ENCODE results near the gene LPAR2. TPM values are rescaled to one million over a fixed set of nuclear protein-coding genes. Genes with fewer than 3 reads are reported as not detected.

The LPAR2 gene
- total and polyA plus RNA-seq, 10 of the 15 experiments (the other 5 are each of a cell fraction or from before 2014, with no cell fraction given): 0.98 to 23.8 (median 10.2) TPM

GRCh38 chr19:19597809-19598306, 30.2 kb downstream of the LPAR2 start (continued):
- TF ChIP-seq ZNF687 (IDR thresholded peaks at IDR 0.05): peak; percentile 92

GRCh38 chr19:19595171-19595701, 32.8 kb downstream of the LPAR2 start:
- ATAC-seq: no peak
- Histone ChIP-seq H3K4me3 (no peak overlapping the region), H4K20me1 (ENCODE audit: control insufficient read depth, insufficient read depth) (no peaks in the 10 kb centered on the region), H3K36me3 (ENCODE audit: control insufficient read depth in 2 of 2, insufficient read depth in 2 of 2, low read length in 1 of 2) (peaks cover 0 to 8% of the 10 kb centered on the region in 2 experiments; a peak in 2 of 4 replicates), H2AFZ (ENCODE audit: control insufficient read depth, low read depth, low read length) (no peak overlapping the region; the same call in 1 of the 2 replicates), H3K79me2 (ENCODE audit: control insufficient read depth, insufficient read depth, low read length) (no peaks in the 10 kb centered on the region; the same call in 1 of the 2 replicates), H3K4me2 (ENCODE audit: control insufficient read depth, insufficient read depth) (no peak overlapping the region; the same call in 1 of the 2 replicates), H3K9me3 (replicated peaks; ENCODE audit: control insufficient read depth, insufficient read depth, low read length) (no peaks in the 10 kb centered on the region), H3K9ac (ENCODE audit: control insufficient read depth, insufficient read depth, low read length) (no peak overlapping the region; the same call in 1 of the 2 replicates), H3K27ac (ENCODE audit: control insufficient read depth, insufficient read depth) (peak overlapping the region; percentile 36), H3K4me1 (ENCODE audit: control insufficient read depth, insufficient read depth, low read length) (peaks cover 57% of the 10 kb centered on the region), H3K27me3 (replicated peaks in 1 of 2; ENCODE audit: control insufficient read depth in 2 of 2, insufficient read depth in 2 of 2, low read length in 1 of 2) (no peaks in the 10 kb centered on the region)
- TF ChIP-seq MTA3 (IDR thresholded peaks at IDR 0.05; ENCODE audit: borderline replicate concordance, low read length): no peak
- TF ChIP-seq BMI1 (IDR thresholded peaks at IDR 0.05; ENCODE audit: borderline replicate concordance): no peak
- 0 out of 2 replicates have a peak, but pooled peaks have one; percentile 21 for TF ChIP-seq NR2F1 (conservative IDR thresholded peaks at IDR 0.05)
- peak in 1 of 2 experiments; percentile 32; a peak in 1 of 4 replicates for TF ChIP-seq BHLHE40 (IDR thresholded peaks at IDR 0.05; ENCODE audit: borderline replicate concordance in 1 of 2, low read depth in 2 of 2, low read length in 1 of 2)
- TF ChIP-seq CHD1 (IDR thresholded peaks at IDR 0.05; ENCODE audit: low read depth, low read length): no peak
- TF ChIP-seq RAD51 (IDR thresholded peaks at IDR 0.05): 0 out of 2 replicates have a peak, but pooled peaks have one; percentile 26
- TF ChIP-seq KAT2A (conservative IDR thresholded peaks at IDR 0.05; ENCODE audit: control insufficient read depth, low read depth, low read length): no peak
- TF ChIP-seq RUNX3 (IDR thresholded peaks at IDR 0.05; ENCODE audit: low read length): peak; percentile 18; the same call in 1 of the 2 replicates
- 6% methylated on average over 8 of the region's 8 CpGs for WGBS (ENCODE audit: insufficient coverage, insufficient replicate concordance, low lambda C conversion rate, missing lambda C conversion rate)
- no TSS peak for BruUV-seq (replicated peaks)
- ChIA-PET SMC1A (ENCODE audit: uncharacterized antibody, unreplicated experiment) (interaction anchor here (1.2 kb wide), 1 partner anchor 20 kb away, joined by 3 read pairs; no protein-coding TSS in a partner anchor), RAD21 (ENCODE audit: unreplicated experiment) (interaction anchor here (0.7 to 1.3 kb wide), 3 partner anchors 20 to 67 kb away, joined by 3 to 4 read pairs (median 4); no protein-coding TSS in a partner anchor), POLR2A (no interaction called here), CTCF (interaction anchor here (1.7 kb wide), 1 partner anchor 49 kb away, joined by 4 read pairs; the partner anchor contains the start of gene GMIP)
- DNase-seq (ENCODE audit: low read depth, low spot score): no peak
- in situ Hi-C loops (cut with MboI): no loop called here
- no peak for FAIRE-seq
- intact Hi-C loops (cut with micrococcal nuclease; ENCODE audit: unreplicated experiment): no loop called here

Measured in GM12878 (cell line).